Neural cell (in vitro differentiated cells): ENCODE data around the gene OR51A7.

ENCODE experiments used
- CTCF ChIP-seq: fragments of 450-650 bp; IDR thresholded peaks from 2 replicates; pipeline ENCODE4 v1.5.1; 2014; ENCODE audit warnings: antibody characterized with exemption, mild to moderate bottlenecking, moderate library complexity; ENCODE audit not compliant: poor library complexity, severe bottlenecking
- EP300 ChIP-seq: fragments of 450-650 bp; conservative IDR thresholded peaks from 2 replicates; pipeline ENCODE4 v1.6.1; 2014; ENCODE audit warnings: antibody characterized with exemption, mild to moderate bottlenecking, moderate library complexity; ENCODE audit not compliant: poor library complexity, severe bottlenecking
- EZH2 ChIP-seq: fragments of 200-600, 300-800 bp; shearing (Covaris generic), sonication (generic); IDR thresholded peaks from 2 replicates; pipeline ENCODE4 v1.6.1; 2014; ENCODE audit warnings: antibody characterized with exemption, low read length, borderline replicate concordance, mild to moderate bottlenecking; ENCODE audit not compliant: insufficient read depth, poor library complexity, severe bottlenecking
- POLR2AphosphoS5 ChIP-seq: IDR thresholded peaks from 2 replicates; pipeline ENCODE4 v1.6.1; 2012
- RAD21 ChIP-seq: fragments of 450-650 bp; conservative IDR thresholded peaks from 2 replicates; pipeline ENCODE4 v1.6.1; 2014; ENCODE audit warnings: antibody characterized with exemption, mild to moderate bottlenecking, moderate library complexity
- REST ChIP-seq: IDR thresholded peaks from 2 replicates; pipeline ENCODE4 v1.6.1; 2012; ENCODE audit warnings: borderline replicate concordance
- SMC3 ChIP-seq: fragments of 450-650 bp; conservative IDR thresholded peaks from 2 replicates; pipeline ENCODE4 v1.6.1; 2014; ENCODE audit warnings: antibody characterized with exemption, mild to moderate bottlenecking, moderate library complexity; ENCODE audit not compliant: poor library complexity
- TAF1 ChIP-seq: IDR thresholded peaks from 2 replicates; pipeline ENCODE4 v1.6.1; 2012; ENCODE audit warnings: low read depth

DNA sequence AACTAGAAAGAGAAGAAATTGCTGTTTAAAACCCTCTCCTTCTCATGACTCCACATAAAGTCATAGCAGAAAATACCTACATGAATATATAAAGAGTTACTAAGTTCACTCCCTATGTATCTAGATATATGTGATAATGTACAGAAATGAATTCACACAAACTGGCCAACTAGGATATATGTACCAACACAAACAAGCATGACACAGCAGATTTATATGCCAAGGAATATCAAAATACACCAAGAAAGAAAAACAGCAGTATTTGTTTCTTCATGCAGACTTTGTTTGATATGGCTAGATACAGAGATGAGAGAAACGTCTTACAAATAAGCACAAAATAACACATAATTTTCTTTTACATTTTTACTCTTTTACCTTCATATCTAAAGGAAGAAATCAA is 18.7 kb downstream of the OR51A7 start:
- TF ChIP-seq CTCF, result no peak
- TF ChIP-seq EZH2, result no peak
- TF ChIP-seq RAD21, result no peak
- no peak for TF ChIP-seq TAF1
- TF ChIP-seq POLR2AphosphoS5, result no peak
- no peak for TF ChIP-seq EP300
- TF ChIP-seq SMC3, result no peak
- TF ChIP-seq REST, result no peak
